8988T (cell line): ENCODE measurements around the gene FBXL16.

Experiments used
- DNase-seq: peaks from one replicate; pipeline ENCODE4 v3.0.0; 2011

Gene FBXL16

GRCh38 chr16:734981-735881 lies 29.6 kb upstream of the FBXL16 start:
- DNase-seq = peak; percentile 4

DNA sequence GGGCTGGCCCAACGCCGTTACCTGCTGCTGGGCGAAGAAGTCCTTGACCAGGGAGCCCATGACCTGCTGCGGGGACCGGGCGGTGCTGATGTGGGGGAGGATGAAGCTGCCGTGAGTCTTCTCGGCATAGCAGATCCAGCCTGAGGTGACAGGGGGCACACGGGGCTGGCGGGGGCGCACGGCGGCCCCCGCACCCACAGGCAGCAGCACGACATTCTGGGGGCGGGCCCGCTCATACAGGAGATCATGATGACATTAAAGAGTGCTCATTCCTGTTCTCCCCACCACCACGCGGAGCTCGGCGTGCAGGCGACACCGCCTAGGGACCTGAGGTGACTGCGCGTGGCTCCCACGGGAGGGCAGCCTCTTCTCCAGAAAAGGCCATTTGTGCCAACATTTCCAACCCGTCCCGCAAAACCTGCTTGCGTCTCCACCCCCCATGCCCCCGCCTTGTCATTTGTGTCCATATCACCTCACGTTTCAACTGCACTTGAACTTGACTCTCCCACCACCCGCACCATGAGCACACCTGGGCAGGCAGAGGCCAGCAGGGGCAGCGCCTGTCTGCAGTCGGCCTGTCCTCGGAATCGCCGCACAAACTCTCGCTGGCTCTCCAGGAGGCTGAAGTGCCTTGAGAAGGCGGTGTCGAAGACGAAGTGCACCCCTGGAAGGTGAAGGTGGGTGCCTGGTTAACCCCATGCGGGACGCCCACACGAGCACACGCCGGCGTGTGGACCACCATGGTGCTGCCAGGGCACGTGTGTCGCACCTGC lies 28.8 kb upstream of the FBXL16 start:
- DNase-seq = peak; percentile 1

GRCh38 chr16:733382-734207 lies 28.0 kb upstream of the FBXL16 start:
- peak; percentile 66 for DNase-seq

GRCh38 chr16:732936-733335 lies 27.3 kb upstream of the FBXL16 start:
- DNase-seq = peak; percentile 41

DNA sequence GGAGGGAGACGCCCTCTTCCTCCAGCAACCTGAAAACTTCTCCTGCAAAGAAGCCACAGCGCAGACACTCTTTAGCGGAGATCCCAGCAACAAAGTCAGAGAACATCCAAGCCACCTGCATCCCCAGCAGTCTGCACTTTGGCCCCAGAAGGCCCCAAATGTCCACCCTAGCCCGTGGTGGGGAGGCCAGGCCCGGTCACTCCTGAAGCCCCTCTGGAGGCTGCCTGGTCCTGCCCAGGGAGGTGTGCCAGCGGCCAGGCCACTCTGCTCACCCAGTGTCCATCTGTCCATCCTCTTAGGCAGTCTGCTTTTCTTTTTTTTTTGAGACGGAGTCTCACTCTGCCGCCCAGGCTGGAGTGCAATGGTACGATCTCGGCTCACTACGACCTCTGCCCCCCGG lies 26.7 kb upstream of the FBXL16 start:
- no peak for DNase-seq

DNA sequence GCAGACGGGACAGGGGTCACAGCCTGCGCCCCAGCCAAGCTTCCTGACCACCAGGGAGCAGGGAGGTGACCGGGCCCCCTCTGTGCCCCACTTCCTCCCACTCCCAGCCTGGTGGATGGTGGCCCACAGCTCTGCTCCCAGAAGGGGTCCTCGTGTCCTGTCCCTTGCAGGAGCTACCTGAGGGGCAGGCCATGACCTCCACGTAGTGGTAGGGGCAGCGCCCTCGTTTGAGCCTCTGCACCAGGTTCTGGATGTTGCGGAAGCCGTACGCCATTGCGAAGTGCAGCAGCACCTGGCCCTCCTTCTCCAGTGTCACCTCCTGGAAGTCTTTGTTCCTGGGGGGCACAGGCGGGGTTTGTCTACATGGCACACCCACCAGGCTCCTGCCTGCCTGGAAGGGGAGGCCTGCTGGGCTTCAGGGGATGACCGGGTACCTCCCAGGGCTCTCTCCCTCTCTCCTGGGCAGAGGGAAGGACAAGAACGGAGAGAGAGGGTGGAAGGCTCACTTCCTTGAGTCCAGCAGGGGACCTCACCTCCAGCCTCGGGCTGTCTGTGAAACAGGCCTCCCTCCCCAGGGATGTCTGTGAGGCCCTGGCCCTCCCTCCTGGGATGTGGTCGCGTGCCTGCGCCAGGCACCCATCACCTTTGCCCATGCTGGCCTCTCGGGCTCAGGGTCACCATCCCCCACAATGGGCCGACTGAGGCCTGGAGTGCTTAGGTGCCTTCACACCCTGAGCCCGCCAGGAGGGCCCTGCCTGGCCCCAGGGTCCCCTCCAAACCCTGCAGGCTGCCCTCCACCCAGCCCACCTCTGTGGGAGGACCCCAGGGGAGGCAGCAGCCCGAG lies 25.3 kb upstream of the FBXL16 start:
- peak; percentile 6 for DNase-seq

DNA sequence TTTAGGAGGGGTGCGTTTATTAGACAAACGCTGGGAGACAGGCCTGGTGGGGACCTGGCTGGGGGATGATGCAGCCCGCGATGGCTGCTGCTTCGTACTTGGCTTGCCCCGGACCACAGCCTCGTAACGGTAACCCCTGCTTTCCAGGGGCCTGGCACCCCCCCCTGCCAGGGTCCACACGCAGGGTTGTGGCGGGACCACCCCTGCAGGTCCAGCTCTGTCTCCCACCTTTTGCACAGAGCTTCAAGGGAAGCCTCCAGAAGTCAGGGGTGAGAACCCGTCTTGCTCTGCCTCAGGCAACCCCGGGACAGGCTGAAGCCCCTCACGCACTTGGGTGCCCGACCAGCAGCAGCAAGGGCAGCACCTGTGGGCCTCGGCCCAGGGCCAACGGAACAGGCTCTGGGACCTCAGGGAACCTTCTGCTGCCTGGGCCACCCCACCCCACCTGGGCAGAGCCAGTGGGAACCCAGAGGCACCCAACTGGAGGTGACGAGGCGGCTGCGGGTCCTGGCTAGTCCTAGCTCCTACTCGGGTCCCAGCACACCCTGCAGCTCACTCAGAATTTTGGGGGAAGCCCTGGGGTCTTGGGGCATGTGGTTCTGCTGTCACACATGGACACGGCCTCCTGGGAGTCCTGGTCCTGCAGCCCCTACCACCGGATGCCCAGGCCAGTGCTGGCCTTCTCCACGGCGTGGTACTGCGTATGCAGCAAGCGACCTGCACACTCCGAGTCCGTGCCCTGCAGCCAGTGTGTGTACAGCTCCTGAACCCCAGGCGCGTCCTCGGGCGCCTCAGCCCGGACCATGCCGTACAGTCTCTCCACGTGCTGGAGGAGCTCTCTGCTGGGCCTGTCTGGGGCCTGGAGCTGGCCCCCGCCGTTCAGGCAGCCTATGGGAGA lies 24.4 kb upstream of the FBXL16 start:
- peak; percentile 6 for DNase-seq

DNA sequence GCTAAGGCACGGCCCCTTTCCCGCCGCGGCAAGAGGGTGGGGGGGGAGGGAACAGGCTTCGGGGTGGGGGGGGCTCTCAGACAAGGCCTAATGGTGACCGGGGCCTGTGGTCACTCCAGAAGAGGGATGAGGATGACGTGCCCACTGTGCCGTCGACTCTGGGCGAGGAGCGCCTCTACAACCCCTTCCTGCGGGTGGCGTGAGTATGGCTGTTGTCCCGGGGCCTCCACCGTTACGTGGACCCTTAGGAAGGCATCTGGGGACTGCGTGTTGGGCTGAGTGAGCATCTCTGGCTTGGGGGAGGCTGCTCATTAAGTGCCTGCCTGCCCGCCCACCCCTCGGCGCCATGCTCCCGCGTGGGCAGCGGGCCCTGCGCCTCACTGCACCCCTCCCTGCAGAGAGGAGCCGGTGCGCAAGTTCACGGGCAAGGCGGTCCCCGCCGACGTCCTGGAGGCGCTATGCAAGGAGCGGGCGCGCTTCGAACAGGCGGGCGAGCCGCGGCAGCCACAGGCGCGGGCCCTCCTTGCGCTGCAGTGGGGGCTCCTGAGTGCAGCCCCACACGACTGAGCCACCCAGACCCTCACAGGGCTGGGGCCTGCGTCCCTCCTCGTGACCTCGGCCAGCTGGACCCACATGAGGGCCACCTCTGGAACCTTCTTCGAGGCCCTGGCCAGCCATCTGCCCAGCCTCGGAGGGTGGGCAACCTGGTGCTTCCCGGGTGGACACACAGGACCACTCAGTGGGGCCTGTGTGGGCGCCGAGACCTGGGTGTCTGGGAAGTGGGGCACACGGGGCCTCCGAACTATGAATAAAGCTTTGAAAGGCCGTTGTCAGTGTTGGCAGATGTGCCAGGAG lies 23.5 kb upstream of the FBXL16 start:
- DNase-seq = no peak

DNA sequence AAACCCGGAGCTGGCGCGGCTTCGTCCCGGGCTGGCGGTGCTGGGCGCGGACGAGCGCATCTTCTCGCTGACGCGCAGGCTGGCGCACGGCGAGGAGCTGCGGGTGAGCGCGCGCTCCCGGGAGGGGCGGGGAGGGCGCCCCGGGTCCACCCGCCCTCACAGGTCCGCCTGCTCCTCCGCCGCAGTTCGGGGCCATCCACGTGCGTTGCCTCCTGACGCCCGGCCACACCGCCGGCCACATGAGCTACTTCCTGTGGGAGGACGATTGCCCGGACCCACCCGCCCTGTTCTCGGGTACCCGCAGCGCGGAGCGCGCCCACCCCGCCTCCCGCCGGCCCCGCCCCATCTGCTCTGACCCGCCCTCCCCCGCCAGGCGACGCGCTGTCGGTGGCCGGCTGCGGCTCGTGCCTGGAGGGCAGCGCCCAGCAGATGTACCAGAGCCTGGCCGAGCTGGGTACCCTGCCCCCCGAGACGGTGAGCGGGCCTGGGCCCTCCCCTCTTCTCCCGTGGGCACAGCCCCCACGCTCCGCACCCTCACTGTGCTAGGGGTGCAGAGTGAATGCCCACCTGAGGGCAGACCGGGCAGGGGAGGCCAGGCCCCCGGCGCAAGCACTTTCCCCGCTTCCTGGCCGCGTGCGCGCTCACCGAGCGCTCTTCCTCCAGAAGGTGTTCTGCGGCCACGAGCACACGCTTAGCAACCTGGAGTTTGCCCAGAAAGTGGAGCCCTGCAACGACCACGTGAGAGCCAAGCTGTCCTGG lies 22.7 kb upstream of the FBXL16 start:
- no peak for DNase-seq

DNA sequence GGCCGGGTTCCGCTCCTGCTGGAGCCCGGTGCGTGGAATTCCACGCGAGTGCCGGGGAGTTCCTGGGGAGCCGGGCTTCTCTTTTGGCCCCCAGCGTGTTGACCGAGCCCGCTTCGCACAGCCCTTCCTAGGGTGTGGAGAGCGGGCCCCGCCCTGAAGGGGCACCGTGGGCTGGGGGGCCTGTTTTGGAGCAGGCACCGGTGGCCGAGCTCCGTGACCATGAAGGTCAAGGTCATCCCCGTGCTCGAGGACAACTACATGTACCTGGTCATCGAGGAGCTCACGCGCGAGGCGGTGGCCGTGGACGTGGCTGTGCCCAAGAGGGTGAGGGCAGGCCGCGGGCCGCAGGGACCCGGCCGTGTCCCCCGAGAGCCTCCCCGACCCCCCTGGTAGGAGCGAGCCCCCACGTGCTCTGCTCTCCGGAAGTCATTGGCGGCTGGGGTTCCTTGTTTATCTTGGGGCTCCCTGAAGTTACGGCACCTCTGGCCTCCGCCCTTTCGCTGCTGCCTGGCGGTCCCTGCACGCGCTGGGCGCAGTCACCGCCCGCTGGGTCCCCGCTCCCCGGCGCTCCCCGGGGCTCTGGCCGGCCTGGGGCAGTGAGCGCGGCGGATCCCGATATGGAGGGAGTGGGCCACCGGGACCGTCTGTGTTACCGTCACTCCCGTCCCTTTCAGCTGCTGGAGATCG lies 21.8 kb upstream of the FBXL16 start:
- DNase-seq = no peak

- DNase-seq = peak; percentile 88
Observed at GRCh38 chr16:726438-727290, 21.1 kb upstream of the FBXL16 start, which contains the start of the genes CCDC78 and HAGHL. CCDC78 (minus strand) TSS chr16:726443; CDS start chr16:726367, 76 bp downstream. HAGHL (plus strand) TSS chr16:727106; CDS start chr16:727510, 404 bp downstream.

- no peak for DNase-seq
Observed at GRCh38 chr16:726188-726437, 20.5 kb upstream of the FBXL16 start.

GRCh38 chr16:725463-726187 lies 20.0 kb upstream of the FBXL16 start:
- no peak for DNase-seq

- no peak for DNase-seq
Observed at GRCh38 chr16:725041-725376, 19.4 kb upstream of the FBXL16 start.

DNA sequence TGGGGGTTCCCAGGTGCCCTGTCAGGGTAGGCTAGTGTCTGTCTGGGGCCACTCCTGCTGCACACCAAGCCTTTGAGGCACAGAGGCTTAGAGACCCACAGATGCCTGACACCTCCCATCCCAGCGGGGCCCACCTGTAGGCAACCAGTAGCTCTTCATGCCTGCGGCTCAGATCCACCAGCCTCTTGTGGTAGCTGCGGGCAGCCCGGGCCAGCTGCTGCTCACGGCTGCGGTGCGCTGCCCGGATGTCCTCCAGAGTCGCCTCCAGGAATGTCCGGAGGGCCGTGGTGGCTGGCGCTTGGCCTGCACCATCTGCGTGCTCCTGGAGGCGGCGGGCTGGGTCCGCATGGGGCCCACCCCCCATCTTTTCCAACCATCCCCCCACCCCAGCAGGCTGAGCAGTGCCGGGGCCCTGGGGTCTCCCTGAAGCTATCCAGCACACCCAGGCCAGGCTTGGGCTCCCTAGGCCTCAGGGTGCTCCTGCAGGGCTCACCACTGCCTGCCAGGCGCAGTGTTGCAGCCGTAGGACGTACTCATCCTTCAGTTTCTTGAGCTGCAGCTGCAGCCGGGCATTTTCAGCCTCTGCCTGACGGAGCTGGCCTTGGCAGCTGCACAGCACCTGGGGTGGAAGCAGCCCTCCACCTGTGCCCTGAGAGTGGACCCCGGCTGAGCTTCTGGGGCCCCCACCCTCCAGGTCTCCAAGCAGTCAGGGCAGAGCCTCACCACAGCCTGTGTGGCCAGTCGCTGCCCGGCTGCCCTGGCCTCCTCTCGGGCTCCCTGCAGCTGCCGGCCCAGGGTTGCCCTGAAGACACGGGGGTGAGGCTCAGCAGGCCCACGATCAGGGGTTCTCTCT lies 18.8 kb upstream of the FBXL16 start:
- DNase-seq = no peak

DNA sequence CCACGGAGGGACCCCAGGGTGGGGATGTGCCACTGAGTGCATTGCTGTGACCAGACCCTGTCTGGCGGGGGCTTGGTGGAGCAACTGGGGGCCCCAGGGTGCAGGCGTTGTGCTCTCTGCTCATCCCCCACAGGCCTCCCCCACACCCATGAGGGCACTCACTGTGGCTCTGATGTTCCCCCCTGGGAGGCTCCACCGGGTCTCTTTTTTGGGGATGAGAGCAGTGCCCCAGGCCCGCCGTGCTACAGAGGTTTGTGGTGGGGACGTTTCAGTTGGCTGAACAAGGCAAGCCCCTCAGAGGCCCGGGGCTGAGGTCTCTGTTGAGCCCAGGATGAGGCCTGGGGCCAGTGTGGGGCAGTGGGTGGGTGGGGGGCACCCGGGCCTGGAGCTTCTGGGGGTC lies 18.1 kb upstream of the FBXL16 start:
- no peak for DNase-seq
